ENCODE data around the gene NACAD.

DNA sequence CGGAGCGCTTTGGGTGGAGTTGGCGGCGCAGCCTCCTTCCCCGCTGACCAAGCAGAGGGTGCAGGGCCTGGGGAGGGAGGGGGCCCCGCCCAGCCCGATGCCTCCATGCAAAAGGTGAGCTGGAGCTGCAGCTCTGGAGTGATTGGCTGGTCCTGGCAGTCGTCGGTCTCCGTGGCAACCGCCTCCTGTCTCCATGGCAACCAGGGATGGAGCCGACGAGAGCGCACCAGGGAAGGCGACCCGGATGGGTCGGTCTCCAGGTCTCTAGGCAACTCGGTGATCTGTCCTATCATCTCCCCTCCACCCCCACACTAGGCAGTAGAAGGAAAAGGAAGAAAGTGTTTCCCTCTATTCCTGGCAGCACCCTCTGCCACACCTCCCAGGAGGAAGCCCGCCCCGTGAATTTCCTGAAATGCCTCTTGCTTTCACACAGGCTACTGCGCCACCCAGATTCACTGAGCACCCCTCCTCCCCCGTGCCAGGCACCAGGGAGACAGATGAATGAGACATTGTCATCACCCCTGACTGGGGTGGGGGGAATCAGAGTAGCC, 647 bp upstream of the NACAD start:
- TF ChIP-seq POLR2AphosphoS5 (IDR thresholded peaks at IDR 0.05; ENCODE audit: low read depth) (no peak), REST (IDR thresholded peaks at IDR 0.05; ENCODE audit: insufficient replicate concordance, low read depth) (no peak), SPI1 (IDR thresholded peaks at IDR 0.05; ENCODE audit: borderline replicate concordance, low read depth) (no peak), GABPA (IDR thresholded peaks at IDR 0.05; ENCODE audit: low read depth) (no peak)
- TF ChIP-seq, protein P1, sequence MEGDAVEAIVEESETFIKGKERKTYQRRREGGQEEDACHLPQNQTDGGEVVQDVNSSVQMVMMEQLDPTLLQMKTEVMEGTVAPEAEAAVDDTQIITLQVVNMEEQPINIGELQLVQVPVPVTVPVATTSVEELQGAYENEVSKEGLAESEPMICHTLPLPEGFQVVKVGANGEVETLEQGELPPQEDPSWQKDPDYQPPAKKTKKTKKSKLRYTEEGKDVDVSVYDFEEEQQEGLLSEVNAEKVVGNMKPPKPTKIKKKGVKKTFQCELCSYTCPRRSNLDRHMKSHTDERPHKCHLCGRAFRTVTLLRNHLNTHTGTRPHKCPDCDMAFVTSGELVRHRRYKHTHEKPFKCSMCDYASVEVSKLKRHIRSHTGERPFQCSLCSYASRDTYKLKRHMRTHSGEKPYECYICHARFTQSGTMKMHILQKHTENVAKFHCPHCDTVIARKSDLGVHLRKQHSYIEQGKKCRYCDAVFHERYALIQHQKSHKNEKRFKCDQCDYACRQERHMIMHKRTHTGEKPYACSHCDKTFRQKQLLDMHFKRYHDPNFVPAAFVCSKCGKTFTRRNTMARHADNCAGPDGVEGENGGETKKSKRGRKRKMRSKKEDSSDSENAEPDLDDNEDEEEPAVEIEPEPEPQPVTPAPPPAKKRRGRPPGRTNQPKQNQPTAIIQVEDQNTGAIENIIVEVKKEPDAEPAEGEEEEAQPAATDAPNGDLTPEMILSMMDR (IDR thresholded peaks at IDR 0.05; ENCODE audit: insufficient read depth, low read length) = no peak
